Stimulated activated CD8-positive, alpha-beta memory T cell treated with anti-CD3 and anti-CD28 coated beads, Interleukin-4, amount 100 ng/mL, for 4 hours (primary cell): ENCODE results near the gene DUSP14.
"Not testable (repeated sequence)": the region's sequence is repeated elsewhere in the genome, so short reads cannot be mapped to it uniquely, and the experiment has no call there.

Experiments
- DNase-seq, 2 donors: peaks; one replicate each; pipeline ENCODE4 v3.0.0-alpha.2; 2020; ENCODE audit warnings: low read depth in 2 of 2, low spot score in 1 of 2

DUSP14 gene

GRCh38 chr17:37489197-37490001 lies at the start of gene DUSP14:
Gene DUSP14 (plus strand): TSS chr17:37489891. CDS start chr17:37512273, 22,382 bp downstream.
- DNase-seq: peak; percentile 50 to 58

- no peak for DNase-seq
Observed at GRCh38 chr17:37440424-37440823, 49.3 kb upstream of the DUSP14 start.

GRCh38 chr17:37441369-37442014 lies 48.2 kb upstream of the DUSP14 start:
- DNase-seq: not testable (repeated sequence)

GRCh38 chr17:37446027-37446426 lies 43.7 kb upstream of the DUSP14 start:
- no peak for DNase-seq

- DNase-seq: no peak
Observed at GRCh38 chr17:37447641-37448040, 42.0 kb upstream of the DUSP14 start.

GRCh38 chr17:37450112-37450511 lies 39.6 kb upstream of the DUSP14 start:
- no peak for DNase-seq

- DNase-seq: not testable (repeated sequence)
Observed at GRCh38 chr17:37457801-37458200, 31.9 kb upstream of the DUSP14 start.

- DNase-seq: no peak
Observed at GRCh38 chr17:37458805-37459204, 30.9 kb upstream of the DUSP14 start.

GRCh38 chr17:37461668-37462067 lies 28.0 kb upstream of the DUSP14 start:
- DNase-seq: no peak

- no peak for DNase-seq
Observed at GRCh38 chr17:37462492-37462891, 27.2 kb upstream of the DUSP14 start.

GRCh38 chr17:37463039-37463438 lies 26.7 kb upstream of the DUSP14 start:
- no peak for DNase-seq

GRCh38 chr17:37465069-37465616 lies 24.5 kb upstream of the DUSP14 start:
- DNase-seq: no peak

GRCh38 chr17:37466471-37466870 lies 23.2 kb upstream of the DUSP14 start:
- DNase-seq: no peak

- DNase-seq: no peak
Observed at GRCh38 chr17:37470181-37470580, 19.5 kb upstream of the DUSP14 start.

GRCh38 chr17:37475731-37476420 lies 13.8 kb upstream of the DUSP14 start:
- DNase-seq: no peak

GRCh38 chr17:37476431-37477120 lies 13.1 kb upstream of the DUSP14 start:
- DNase-seq: no peak

GRCh38 chr17:37478187-37478586 lies 11.5 kb upstream of the DUSP14 start:
- no peak for DNase-seq

- DNase-seq: no peak
Observed at GRCh38 chr17:37479025-37479424, 10.7 kb upstream of the DUSP14 start.

GRCh38 chr17:37480427-37480826 lies 9.3 kb upstream of the DUSP14 start:
- no peak for DNase-seq

- no peak for DNase-seq
Observed at GRCh38 chr17:37481001-37481665, 8.6 kb upstream of the DUSP14 start.
